COLO829 (cell line): ENCODE data around the gene TRPM2.
"Not testable (repeated sequence)": the region's sequence is repeated elsewhere in the genome, so short reads cannot be mapped to it uniquely, and the experiment has no call there.

Experiments used
- DNase-seq: peaks from one replicate; pipeline ENCODE4 v3.0.0; 2012; ENCODE audit warnings: low spot score

The TRPM2 gene

GRCh38 chr21:44354775-44355771 is 1.7 kb downstream of the TRPM2 start:
- DNase-seq, result no peak

GRCh38 chr21:44356160-44356559 is 2.7 kb downstream of the TRPM2 start:
- DNase-seq, result no peak

- no peak for DNase-seq
These were observed 3.2 kb downstream of the TRPM2 start for GRCh38 chr21:44356636-44357035.

- DNase-seq, result no peak
These were observed 3.8 kb downstream of the TRPM2 start for GRCh38 chr21:44357064-44357837.

- no peak for DNase-seq
These were observed 6.0 kb downstream of the TRPM2 start for GRCh38 chr21:44359396-44359795.

- DNase-seq, result no peak
These were observed 6.7 kb downstream of the TRPM2 start for GRCh38 chr21:44360159-44360558.

GRCh38 chr21:44361903-44362302 is 8.5 kb downstream of the TRPM2 start:
- DNase-seq, result not testable (repeated sequence)

GRCh38 chr21:44363278-44363677 is 9.9 kb downstream of the TRPM2 start:
- no peak for DNase-seq

DNA sequence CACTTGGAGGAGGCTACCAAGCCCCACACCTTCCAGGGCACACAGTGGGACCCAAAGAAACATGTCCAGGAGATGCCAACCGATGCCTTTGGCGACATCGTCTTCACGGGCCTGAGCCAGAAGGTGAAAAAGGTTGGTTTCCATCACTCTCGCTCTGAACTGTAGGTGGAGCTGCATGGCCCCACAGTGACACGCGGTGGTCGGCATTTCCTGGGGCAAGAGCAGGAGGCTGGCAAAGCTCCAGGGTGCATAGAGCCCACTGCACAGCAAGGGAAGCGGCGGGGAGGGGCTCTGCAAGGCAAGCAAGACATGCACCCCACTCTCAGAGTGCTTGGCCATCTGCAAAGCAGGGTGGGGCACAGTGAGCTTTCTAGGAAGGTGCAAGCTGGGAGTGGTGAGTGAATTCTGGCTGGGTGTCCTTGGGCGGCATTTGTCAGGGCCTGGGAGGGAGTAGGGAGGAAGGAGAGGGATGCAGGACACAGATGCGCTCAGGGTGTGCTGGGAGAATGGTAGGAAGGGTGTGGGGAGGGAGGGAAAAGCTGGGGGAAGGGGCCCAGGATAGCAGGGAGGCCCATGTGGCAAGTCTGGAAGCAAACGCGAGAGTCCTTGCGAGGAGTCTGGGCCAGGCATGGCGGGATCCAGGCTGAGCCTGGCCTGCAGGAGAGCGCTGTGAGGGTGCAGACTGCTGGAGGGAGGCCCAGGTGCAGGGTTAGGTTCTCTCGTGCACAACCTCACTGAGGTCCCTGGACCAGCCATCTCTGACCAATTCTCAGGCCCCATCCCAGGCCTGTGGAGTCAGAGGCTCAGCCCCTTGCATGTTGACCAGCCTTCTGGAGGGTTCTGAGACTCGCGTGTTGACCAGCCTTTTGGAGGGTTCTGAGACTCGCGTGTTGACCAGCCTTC is 11.0 kb downstream of the TRPM2 start:
- DNase-seq, result no peak

DNA sequence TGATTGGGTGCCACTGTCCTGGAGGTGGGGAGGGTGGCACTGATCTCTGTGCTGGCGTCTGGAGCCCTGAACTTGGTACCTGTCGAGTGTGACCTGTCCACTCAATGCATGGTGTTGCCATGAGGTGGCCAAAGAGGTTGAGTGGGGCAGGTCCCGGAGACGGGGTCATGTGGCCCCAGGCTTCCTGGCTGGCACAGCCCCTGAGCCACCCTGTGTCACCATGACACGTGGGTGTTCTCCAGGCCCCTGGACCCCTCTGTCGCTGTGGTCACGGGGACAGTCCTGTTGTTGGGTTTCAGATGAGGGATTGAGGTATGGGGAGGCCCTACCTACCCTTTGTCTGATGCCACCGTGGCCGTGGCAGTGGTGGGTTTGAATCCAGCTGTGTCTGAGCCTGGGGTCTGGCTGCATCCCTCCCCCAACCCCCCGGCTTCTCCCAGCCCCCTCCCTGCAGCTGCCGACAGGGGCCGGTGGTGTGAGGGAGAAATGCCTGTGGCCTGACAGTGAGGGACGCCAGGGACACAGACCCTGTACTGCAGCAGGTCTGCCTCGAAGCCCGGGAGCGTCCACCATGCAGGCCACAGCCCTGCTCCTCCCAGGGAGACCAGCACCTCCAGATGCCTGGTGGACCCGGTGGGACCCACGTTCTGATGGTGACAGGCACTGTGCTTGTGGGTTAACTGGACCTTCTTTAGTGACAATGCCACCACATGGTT is 12.0 kb downstream of the TRPM2 start:
- no peak for DNase-seq

GRCh38 chr21:44365967-44366585 is 12.7 kb downstream of the TRPM2 start:
- no peak for DNase-seq

DNA sequence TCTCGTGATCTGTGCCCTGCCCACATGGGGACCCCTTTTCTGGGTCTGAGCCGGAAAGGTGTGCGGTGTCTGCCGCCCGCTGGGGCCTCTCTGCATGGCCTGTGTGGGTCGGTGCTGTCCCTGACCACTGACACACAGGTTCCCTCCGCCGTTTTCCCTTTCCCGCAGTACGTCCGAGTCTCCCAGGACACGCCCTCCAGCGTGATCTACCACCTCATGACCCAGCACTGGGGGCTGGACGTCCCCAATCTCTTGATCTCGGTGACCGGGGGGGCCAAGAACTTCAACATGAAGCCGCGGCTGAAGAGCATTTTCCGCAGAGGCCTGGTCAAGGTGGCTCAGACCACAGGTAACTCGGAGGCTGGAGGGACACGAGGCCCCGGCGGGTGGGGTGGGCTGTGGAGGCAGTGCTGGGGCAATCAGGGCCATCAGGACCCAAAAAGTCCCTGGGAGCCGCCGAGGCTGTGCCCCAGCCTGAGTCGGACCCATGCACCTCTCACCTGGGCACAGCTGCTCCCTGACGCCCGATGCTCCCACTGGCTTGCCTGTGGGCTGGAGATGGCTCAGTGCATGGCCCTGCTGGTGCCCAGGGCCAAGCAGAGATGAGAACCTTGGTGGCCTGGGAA is 13.3 kb downstream of the TRPM2 start:
- DNase-seq, result no peak

DNA sequence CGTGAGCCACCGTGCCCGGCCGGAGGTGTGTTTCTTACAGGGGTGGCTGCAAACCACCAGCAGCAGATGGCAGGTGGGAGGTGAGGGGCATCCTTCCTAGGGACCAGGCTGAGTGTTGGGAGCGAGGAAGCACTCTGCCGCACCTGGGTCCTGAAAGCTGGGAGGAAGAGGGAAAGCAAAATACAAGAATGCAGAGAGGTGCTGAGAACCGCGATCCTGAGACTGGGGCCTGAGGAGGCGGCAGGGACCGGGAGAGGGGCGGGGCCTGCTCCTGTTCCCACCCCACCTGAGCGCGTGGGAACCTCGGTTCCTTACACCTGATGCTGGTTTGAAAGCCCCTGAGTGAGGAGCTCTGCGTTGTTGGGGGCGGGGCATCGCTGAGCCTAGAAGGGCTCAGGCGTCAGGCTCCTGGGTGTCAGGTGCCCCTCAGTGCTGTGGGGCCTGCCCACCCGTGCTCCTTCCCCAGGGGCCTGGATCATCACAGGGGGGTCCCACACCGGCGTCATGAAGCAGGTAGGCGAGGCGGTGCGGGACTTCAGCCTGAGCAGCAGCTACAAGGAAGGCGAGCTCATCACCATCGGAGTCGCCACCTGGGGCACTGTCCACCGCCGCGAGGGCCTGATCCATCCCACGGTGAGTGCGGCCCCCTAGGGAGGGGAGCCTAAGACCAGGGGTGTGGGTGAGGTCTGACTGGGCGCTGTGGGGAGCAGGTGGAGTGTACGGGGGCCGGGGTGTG is 15.5 kb downstream of the TRPM2 start:
- DNase-seq, result no peak

GRCh38 chr21:44370027-44370735 is 16.8 kb downstream of the TRPM2 start:
- DNase-seq, result peak; percentile 20

DNA sequence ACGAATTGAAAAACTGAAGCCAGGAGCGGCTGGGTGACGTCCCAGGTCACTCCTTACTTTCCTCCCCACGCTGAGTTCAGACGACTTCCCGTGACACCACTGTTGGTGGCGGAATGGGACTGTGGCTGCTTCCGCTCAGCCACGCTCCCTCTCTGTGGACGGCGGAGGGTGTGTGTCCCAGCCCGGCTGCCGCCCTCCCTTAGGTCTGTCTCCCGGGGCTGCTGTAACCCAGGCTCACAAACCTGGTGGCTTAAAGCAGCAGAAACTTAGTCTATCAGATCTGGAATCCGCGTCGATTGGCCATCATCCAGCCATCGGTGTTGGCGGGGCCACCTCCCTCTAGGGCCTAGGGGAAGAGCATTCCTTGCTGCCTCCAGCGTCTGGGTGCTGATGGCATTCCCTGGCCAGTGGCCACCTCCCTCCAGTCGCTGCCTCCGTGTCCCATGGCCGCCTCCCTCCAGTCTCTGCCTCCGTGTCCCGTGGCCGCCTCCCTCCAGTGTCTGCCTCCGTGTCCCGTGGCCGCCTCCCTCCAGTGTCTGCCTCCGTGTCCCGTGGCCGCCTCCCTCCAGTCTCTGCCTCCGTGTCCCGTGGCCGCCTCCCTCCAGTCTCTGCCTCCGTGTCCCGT is 17.5 kb downstream of the TRPM2 start:
- DNase-seq, result no peak

- DNase-seq, result no peak
These were observed 18.2 kb downstream of the TRPM2 start for GRCh38 chr21:44371596-44371995.

DNA sequence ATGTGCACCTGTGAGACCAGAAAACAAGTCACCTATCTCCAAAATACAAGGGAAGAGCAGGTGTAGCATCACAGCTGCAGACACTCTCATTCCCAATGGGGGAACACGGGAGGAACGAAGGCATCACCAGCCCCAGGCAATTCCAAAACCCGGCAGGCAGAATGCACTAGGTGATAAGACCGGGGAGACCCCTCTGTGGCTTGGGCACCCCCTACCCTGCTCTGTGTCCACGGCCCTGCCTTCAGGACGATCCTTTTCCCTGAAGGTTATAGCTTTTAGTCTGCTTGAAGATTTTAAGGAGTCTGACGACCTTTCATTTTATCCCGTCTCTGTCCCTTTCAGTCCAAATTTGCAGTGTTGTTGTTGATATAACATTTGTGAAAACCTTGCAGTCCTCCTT is 19.2 kb downstream of the TRPM2 start:
- DNase-seq, result no peak

- DNase-seq, result no peak
These were observed 21.3 kb downstream of the TRPM2 start for GRCh38 chr21:44374601-44375280.
